SU-DHL-6 (cell line): ENCODE measurements around the gene LMOD2.

Experiments
- H2AFZ ChIP-seq: fragments of 200-600 bp; sonication (generic); 2 replicates; pipeline ENCODE4 v1.6.1; 2014; ENCODE audit warnings: low read depth, mild to moderate bottlenecking, moderate library complexity, mixed read lengths, antibody characterized with exemption, low read length; ENCODE audit not compliant: severe bottlenecking
- H3F3A ChIP-seq: fragments of 200-600 bp; shearing (Covaris generic); 2 replicates; pipeline ENCODE4 v1.6.0; 2016; ENCODE audit warnings: antibody characterized with exemption, mild to moderate bottlenecking; ENCODE audit not compliant: insufficient read depth
- H3K27ac ChIP-seq: fragments of 200-600 bp; sonication (generic); 2 replicates; pipeline ENCODE4 v1.5.1; 2016; ENCODE audit warnings: low read depth, mild to moderate bottlenecking, low read length, moderate library complexity, mixed read lengths
- H3K27me3 ChIP-seq: fragments of 200-600 bp; sonication (generic), shearing (Covaris generic); 2 replicates; pipeline ENCODE4 v1.6.0; 2014; ENCODE audit warnings: mild to moderate bottlenecking, low read length
- H3K36me3 ChIP-seq: fragments of 200-600 bp; sonication (generic); 2 replicates; pipeline ENCODE4 v1.6.1; 2014; ENCODE audit warnings: mild to moderate bottlenecking, low read length, mixed read lengths
- H3K4me2 ChIP-seq: fragments of 300-600, 200-600 bp; shearing (Covaris generic), sonication (generic); 2 replicates; pipeline ENCODE4 v1.6.0; 2014; ENCODE audit warnings: low read length, low read depth, mild to moderate bottlenecking; ENCODE audit not compliant: poor library complexity, severe bottlenecking
- H3K4me3 ChIP-seq: fragments of 200-600 bp; sonication (generic); 2 replicates; pipeline ENCODE4 v1.5.1; 2014; ENCODE audit warnings: antibody characterized with exemption, low read length, mild to moderate bottlenecking, mixed read lengths; ENCODE audit not compliant: insufficient read depth, poor library complexity, severe bottlenecking
- H3K79me2 ChIP-seq: fragments of 200-600 bp; sonication (generic); 2 replicates; pipeline ENCODE4 v1.6.1; 2014; ENCODE audit warnings: mild to moderate bottlenecking, low read length, moderate library complexity; ENCODE audit not compliant: insufficient read depth
- H3K9ac ChIP-seq: fragments of 200-600 bp; sonication (generic); 2 replicates; pipeline ENCODE4 v1.7.0; 2014; ENCODE audit warnings: mild to moderate bottlenecking, low read length
- H3K9me2 ChIP-seq: fragments of 200-600 bp; sonication (generic); replicated peaks from 2 replicates; pipeline ENCODE4 v1.6.1; 2014; ENCODE audit warnings: low read length; ENCODE audit not compliant: insufficient read depth
- H3K9me3 ChIP-seq: fragments of 200-600 bp; sonication (generic); 2 replicates; pipeline ENCODE4 v1.6.1; 2014; ENCODE audit warnings: low read length, mixed read lengths; ENCODE audit not compliant: insufficient read depth
- H4K20me1 ChIP-seq: fragments of 200-600 bp; sonication (generic); 2 replicates; pipeline ENCODE4 v1.6.1; 2014; ENCODE audit warnings: low read depth, mild to moderate bottlenecking, antibody characterized with exemption, low read length, moderate library complexity, mixed read lengths
- CTCF ChIP-seq: fragments of 200-600 bp; sonication (generic); IDR thresholded peaks from one replicate; pipeline ENCODE4 v1.5.1; 2017; ENCODE audit warnings: antibody characterized with exemption, mild to moderate bottlenecking, low read length, moderate library complexity; ENCODE audit not compliant: insufficient read depth, poor library complexity, severe bottlenecking
- EZH2phosphoT487 ChIP-seq: fragments of 200-600 bp; sonication (generic), shearing (Covaris generic); conservative IDR thresholded peaks from 2 replicates; pipeline ENCODE4 v1.6.1; 2018; ENCODE audit warnings: mild to moderate bottlenecking, antibody characterized with exemption, low read length, moderate library complexity, mixed read lengths

LMOD2 gene

GRCh38 chr7:123687727-123688126, 32.1 kb downstream of the LMOD2 start:
- H4K20me1 ChIP-seq: no peaks in the 10 kb centered on the region
- H3K4me2 ChIP-seq: no peak overlapping the region
- no peak overlapping the region for H3K27ac ChIP-seq
- H3K9me3 ChIP-seq: no peaks in the 10 kb centered on the region
- H3F3A ChIP-seq: peaks cover 7% of the 10 kb centered on the region; the same call in 1 of the 2 replicates
- TF ChIP-seq CTCF: no peak
- no peak for TF ChIP-seq EZH2phosphoT487
- H3K9ac ChIP-seq: no peak overlapping the region
- H3K79me2 ChIP-seq: no peaks in the 10 kb centered on the region
- H3K36me3 ChIP-seq: 0 out of 2 replicates have a peak, but pooled peaks cover 6% of the 10 kb centered on the region
- no peaks in the 10 kb centered on the region for H3K27me3 ChIP-seq
- H3K4me3 ChIP-seq: no peak overlapping the region
- no peak overlapping the region for H2AFZ ChIP-seq
- H3K9me2 ChIP-seq: no peaks in the 10 kb centered on the region

- H3K27me3 ChIP-seq: no peaks in the 10 kb centered on the region
- no peaks in the 10 kb centered on the region for H3K9me3 ChIP-seq
- H3K4me3 ChIP-seq: no peak overlapping the region
- peaks cover 7% of the 10 kb centered on the region; the same call in 1 of the 2 replicates for H3F3A ChIP-seq
- no peak overlapping the region for H2AFZ ChIP-seq
- no peak overlapping the region for H3K27ac ChIP-seq
- H4K20me1 ChIP-seq: no peaks in the 10 kb centered on the region
- H3K9ac ChIP-seq: no peak overlapping the region
- H3K4me2 ChIP-seq: no peak overlapping the region
- H3K79me2 ChIP-seq: no peaks in the 10 kb centered on the region
- H3K36me3 ChIP-seq: peaks cover 6% of the 10 kb centered on the region; the same call in 1 of the 2 replicates
- no peaks in the 10 kb centered on the region for H3K9me2 ChIP-seq
- TF ChIP-seq EZH2phosphoT487 (no peak), CTCF (no peak)
Observed at GRCh38 chr7:123689250-123689649, 33.6 kb downstream of the LMOD2 start.

- H3K9me3 ChIP-seq: no peaks in the 10 kb centered on the region
- H3K27me3 ChIP-seq: no peaks in the 10 kb centered on the region
- H3K36me3 ChIP-seq: peaks cover 12% of the 10 kb centered on the region
- no peaks in the 10 kb centered on the region for H3K9me2 ChIP-seq
- no peak overlapping the region for H2AFZ ChIP-seq
- no peak overlapping the region for H3K27ac ChIP-seq
- no peak overlapping the region for H3K4me3 ChIP-seq
- H4K20me1 ChIP-seq: no peaks in the 10 kb centered on the region
- no peaks in the 10 kb centered on the region for H3K79me2 ChIP-seq
- no peak for TF ChIP-seq CTCF
- TF ChIP-seq EZH2phosphoT487: no peak
- no peak overlapping the region for H3K4me2 ChIP-seq
- peaks cover 3% of the 10 kb centered on the region; the same call in 1 of the 2 replicates for H3F3A ChIP-seq
- no peak overlapping the region for H3K9ac ChIP-seq
Observed at GRCh38 chr7:123690550-123690949, 34.9 kb downstream of the LMOD2 start.
